Choroid plexus epithelial cell (primary cell): ENCODE measurements around the gene FGFBP1.

Source experiments
- DNase-seq: peaks from one replicate; pipeline ENCODE4 v3.0.0-alpha.2; 2010; ENCODE audit warnings: low read depth
- H3K4me3 ChIP-seq: 2 replicates; pipeline ENCODE4 v1.5.1; 2011; ENCODE audit warnings: low read depth, mild to moderate bottlenecking, control low read depth, low read length, moderate library complexity
- CTCF ChIP-seq: conservative IDR thresholded peaks from 2 replicates; pipeline ENCODE4 v1.5.1; 2011; ENCODE audit warnings: low read depth, mild to moderate bottlenecking, control low read depth, inconsistent platforms, low read length, moderate library complexity

Gene FGFBP1

GRCh38 chr4:15948826-15949225 is 10.3 kb upstream of the FGFBP1 start:
- no peak for TF ChIP-seq CTCF
- no peak for DNase-seq
- no peak overlapping the region for H3K4me3 ChIP-seq

- no peak overlapping the region for H3K4me3 ChIP-seq
- TF ChIP-seq CTCF: no peak
- no peak for DNase-seq
These were observed 9.1 kb upstream of the FGFBP1 start for GRCh38 chr4:15947684-15948083.

DNA sequence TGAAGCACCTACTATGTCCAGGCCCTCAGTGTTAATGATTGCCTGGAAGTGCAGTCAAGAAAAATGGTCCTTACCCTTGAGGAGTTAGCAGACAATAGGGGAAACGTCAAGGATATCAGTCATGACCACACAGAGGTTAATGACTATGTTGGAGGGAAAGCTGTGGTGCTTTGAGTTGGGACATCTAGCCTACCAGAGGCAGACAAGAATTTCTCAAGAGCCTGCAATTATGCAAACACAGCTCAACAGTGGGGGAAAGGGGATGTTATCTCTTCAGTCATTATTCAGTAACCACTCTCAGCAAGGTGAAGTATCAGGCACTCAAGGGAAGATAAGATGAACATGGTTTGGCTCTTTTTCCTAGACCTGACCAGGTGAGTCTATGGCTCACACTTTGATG is 7.0 kb upstream of the FGFBP1 start:
- DNase-seq: no peak
- TF ChIP-seq CTCF: no peak
- no peak overlapping the region for H3K4me3 ChIP-seq

- no peak for DNase-seq
- no peak overlapping the region for H3K4me3 ChIP-seq
- TF ChIP-seq CTCF: no peak
These were observed 6.4 kb upstream of the FGFBP1 start for GRCh38 chr4:15944895-15945294.

DNA sequence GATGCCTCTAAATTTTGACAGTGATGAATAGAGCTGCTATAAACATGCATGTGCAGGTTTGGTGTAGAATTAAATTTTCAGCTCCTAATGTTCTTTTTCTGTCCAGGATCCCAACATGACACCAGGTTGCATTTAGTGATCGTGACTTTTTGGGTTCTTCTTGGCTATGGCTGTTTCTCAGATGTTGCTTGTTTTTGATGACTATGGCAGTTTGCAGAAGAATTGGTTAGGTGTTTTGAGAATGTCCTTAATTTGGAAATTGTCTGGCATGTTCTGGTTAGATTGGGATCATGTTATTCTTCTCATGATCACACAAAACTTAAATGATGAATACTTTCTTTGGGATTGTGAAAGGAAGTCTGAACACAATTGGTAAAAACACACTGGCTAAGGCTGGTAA is 3.7 kb upstream of the FGFBP1 start:
- no peak overlapping the region for H3K4me3 ChIP-seq
- no peak for TF ChIP-seq CTCF
- no peak for DNase-seq

DNA sequence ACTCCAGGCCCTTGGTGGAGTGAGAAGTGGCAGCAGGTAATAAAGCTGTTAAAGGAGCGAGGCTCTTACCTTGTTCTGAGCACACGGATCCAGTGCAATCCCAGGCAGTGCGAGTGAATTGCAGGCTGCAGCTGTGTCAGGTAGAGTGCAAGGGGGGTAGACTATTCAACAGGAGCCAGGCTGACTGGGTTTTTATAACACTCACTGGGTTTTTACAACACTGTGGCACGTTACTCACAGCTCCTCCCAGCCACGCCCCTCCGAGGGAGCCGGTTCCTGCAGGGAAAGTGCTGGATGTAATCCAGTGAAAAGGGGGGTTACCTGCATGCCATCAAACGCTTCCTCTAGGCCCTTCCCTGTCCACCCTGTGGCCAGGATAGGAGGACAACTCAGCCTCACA is 358 bp downstream of the FGFBP1 start:
- no peak for DNase-seq
- TF ChIP-seq CTCF: no peak
- H3K4me3 ChIP-seq: no peak overlapping the region

- no peak overlapping the region for H3K4me3 ChIP-seq
- no peak for DNase-seq
- TF ChIP-seq CTCF: no peak
These were observed 2.0 kb downstream of the FGFBP1 start for GRCh38 chr4:15936495-15936894.
